Measurements from ENCODE around the gene RBM47. TPM values are rescaled to one million over a fixed set of nuclear protein-coding genes. Genes with fewer than 3 reads are reported as not detected.
A peak's percentile ranks its signal among the peaks of the same experiment; 100 is the strongest.

RBM47 gene
- total RNA-seq, 1 donor from 2014 or later: 4.6 TPM

GRCh38 chr4:40576651-40577480 is 52.8 kb downstream of the RBM47 start:
- H3K27ac Mint-ChIP-seq (ENCODE audit: unreplicated experiment): peak overlapping the region; percentile 96
- no peaks in the 10 kb centered on the region for H3K27me3 Mint-ChIP-seq (ENCODE audit: unreplicated experiment)
- no peaks in the 10 kb centered on the region for H3K36me3 Mint-ChIP-seq (ENCODE audit: low read depth, unreplicated experiment)
- TF ChIP-seq, protein P1, sequence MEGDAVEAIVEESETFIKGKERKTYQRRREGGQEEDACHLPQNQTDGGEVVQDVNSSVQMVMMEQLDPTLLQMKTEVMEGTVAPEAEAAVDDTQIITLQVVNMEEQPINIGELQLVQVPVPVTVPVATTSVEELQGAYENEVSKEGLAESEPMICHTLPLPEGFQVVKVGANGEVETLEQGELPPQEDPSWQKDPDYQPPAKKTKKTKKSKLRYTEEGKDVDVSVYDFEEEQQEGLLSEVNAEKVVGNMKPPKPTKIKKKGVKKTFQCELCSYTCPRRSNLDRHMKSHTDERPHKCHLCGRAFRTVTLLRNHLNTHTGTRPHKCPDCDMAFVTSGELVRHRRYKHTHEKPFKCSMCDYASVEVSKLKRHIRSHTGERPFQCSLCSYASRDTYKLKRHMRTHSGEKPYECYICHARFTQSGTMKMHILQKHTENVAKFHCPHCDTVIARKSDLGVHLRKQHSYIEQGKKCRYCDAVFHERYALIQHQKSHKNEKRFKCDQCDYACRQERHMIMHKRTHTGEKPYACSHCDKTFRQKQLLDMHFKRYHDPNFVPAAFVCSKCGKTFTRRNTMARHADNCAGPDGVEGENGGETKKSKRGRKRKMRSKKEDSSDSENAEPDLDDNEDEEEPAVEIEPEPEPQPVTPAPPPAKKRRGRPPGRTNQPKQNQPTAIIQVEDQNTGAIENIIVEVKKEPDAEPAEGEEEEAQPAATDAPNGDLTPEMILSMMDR (IDR thresholded peaks at IDR 0.05; ENCODE audit: unreplicated experiment): no peak
- peak; percentile 19 for DNase-seq (ENCODE audit: low spot score)
- H3K4me1 Mint-ChIP-seq (ENCODE audit: unreplicated experiment): peaks cover 19% of the 10 kb centered on the region
- no peaks in the 10 kb centered on the region for H3K9me3 Mint-ChIP-seq (ENCODE audit: unreplicated experiment)
- H3K4me3 Mint-ChIP-seq (ENCODE audit: unreplicated experiment): no peak overlapping the region

GRCh38 chr4:40575846-40576245 is 53.8 kb downstream of the RBM47 start:
- TF ChIP-seq, protein P1 (IDR thresholded peaks at IDR 0.05; ENCODE audit: unreplicated experiment): no peak
- peaks cover 19% of the 10 kb centered on the region for H3K4me1 Mint-ChIP-seq (ENCODE audit: unreplicated experiment)
- no peaks in the 10 kb centered on the region for H3K9me3 Mint-ChIP-seq (ENCODE audit: unreplicated experiment)
- no peak overlapping the region for H3K4me3 Mint-ChIP-seq (ENCODE audit: unreplicated experiment)
- H3K27me3 Mint-ChIP-seq (ENCODE audit: unreplicated experiment): no peaks in the 10 kb centered on the region
- H3K36me3 Mint-ChIP-seq (ENCODE audit: low read depth, unreplicated experiment): no peaks in the 10 kb centered on the region
- no peak overlapping the region for H3K27ac Mint-ChIP-seq (ENCODE audit: unreplicated experiment)
- DNase-seq (ENCODE audit: low spot score): no peak

- H3K27me3 Mint-ChIP-seq (ENCODE audit: unreplicated experiment): peaks cover 2% of the 10 kb centered on the region
- TF ChIP-seq, protein P1 (IDR thresholded peaks at IDR 0.05; ENCODE audit: unreplicated experiment): no peak
- H3K4me1 Mint-ChIP-seq (ENCODE audit: unreplicated experiment): peaks cover 19% of the 10 kb centered on the region
- DNase-seq (ENCODE audit: low spot score): no peak
- H3K36me3 Mint-ChIP-seq (ENCODE audit: low read depth, unreplicated experiment): no peaks in the 10 kb centered on the region
- no peak overlapping the region for H3K27ac Mint-ChIP-seq (ENCODE audit: unreplicated experiment)
- no peak overlapping the region for H3K4me3 Mint-ChIP-seq (ENCODE audit: unreplicated experiment)
- H3K9me3 Mint-ChIP-seq (ENCODE audit: unreplicated experiment): no peaks in the 10 kb centered on the region
Observed at GRCh38 chr4:40573593-40574311, 55.9 kb downstream of the RBM47 start.

- H3K36me3 Mint-ChIP-seq (ENCODE audit: low read depth, unreplicated experiment): no peaks in the 10 kb centered on the region
- DNase-seq (ENCODE audit: low spot score): no peak
- peaks cover 15% of the 10 kb centered on the region for H3K4me1 Mint-ChIP-seq (ENCODE audit: unreplicated experiment)
- H3K4me3 Mint-ChIP-seq (ENCODE audit: unreplicated experiment): no peak overlapping the region
- TF ChIP-seq, protein P1 (IDR thresholded peaks at IDR 0.05; ENCODE audit: unreplicated experiment): no peak
- H3K27me3 Mint-ChIP-seq (ENCODE audit: unreplicated experiment): peaks cover 2% of the 10 kb centered on the region
- H3K9me3 Mint-ChIP-seq (ENCODE audit: unreplicated experiment): no peaks in the 10 kb centered on the region
- H3K27ac Mint-ChIP-seq (ENCODE audit: unreplicated experiment): no peak overlapping the region
Observed at GRCh38 chr4:40572692-40573310, 56.9 kb downstream of the RBM47 start.

All from endothelial cell (in vitro differentiated cells).